Stimulated activated CD8-positive, alpha-beta memory T cell treated with anti-CD3 and anti-CD28 coated beads, Interleukin-12 subunit alpha, Interleukin-12 subunit beta, amount 100 ng/mL, for 4 hours (primary cell): Measurements from ENCODE around the gene TMEM238.

Source experiments
- DNase-seq: peaks from one replicate; pipeline ENCODE4 v3.0.0-alpha.2; 2020; ENCODE audit warnings: low read depth

TMEM238 gene

GRCh38 chr19:55358493-55358892 is 25.6 kb downstream of the TMEM238 start:
- DNase-seq, result no peak

- DNase-seq, result no peak
These were observed 28.8 kb downstream of the TMEM238 start for GRCh38 chr19:55355213-55355821.

GRCh38 chr19:55354698-55355212 is 29.3 kb downstream of the TMEM238 start, which contains the start of gene COX6B2:
COX6B2 (minus strand) TSS chr19:55354719; CDS start chr19:55354521, 198 bp downstream.
- DNase-seq, result no peak

GRCh38 chr19:55353803-55354697 is 30.0 kb downstream of the TMEM238 start:
- DNase-seq, result peak; percentile 27

GRCh38 chr19:55353356-55353802 is 30.7 kb downstream of the TMEM238 start:
- no peak for DNase-seq

GRCh38 chr19:55352549-55353145 is 31.4 kb downstream of the TMEM238 start:
- DNase-seq, result no peak

- DNase-seq, result no peak
These were observed 32.1 kb downstream of the TMEM238 start for GRCh38 chr19:55352040-55352439.

GRCh38 chr19:55350620-55351315 is 33.3 kb downstream of the TMEM238 start:
- no peak for DNase-seq

GRCh38 chr19:55348317-55349034 is 35.6 kb downstream of the TMEM238 start:
- no peak for DNase-seq

- DNase-seq, result no peak
These were observed 36.6 kb downstream of the TMEM238 start for GRCh38 chr19:55347442-55348009.

- no peak for DNase-seq
These were observed 37.2 kb downstream of the TMEM238 start for GRCh38 chr19:55346725-55347441.

- DNase-seq, result no peak
These were observed 38.0 kb downstream of the TMEM238 start for GRCh38 chr19:55345818-55346724.

- DNase-seq, result no peak
These were observed 38.8 kb downstream of the TMEM238 start for GRCh38 chr19:55345101-55345817.

GRCh38 chr19:55344444-55344843 is 39.6 kb downstream of the TMEM238 start:
- no peak for DNase-seq

GRCh38 chr19:55341595-55342531 is 42.2 kb downstream of the TMEM238 start:
- no peak for DNase-seq

GRCh38 chr19:55341171-55341588 is 42.9 kb downstream of the TMEM238 start:
- peak; percentile 28 for DNase-seq

GRCh38 chr19:55340784-55341147 is 43.3 kb downstream of the TMEM238 start:
- no peak for DNase-seq
